A549 treated with DMSO at 1 μM for 4 hours (cell line): ENCODE data around the gene OR5AS1. TPM values are rescaled to one million over a fixed set of nuclear protein-coding genes. Genes with fewer than 3 reads are reported as not detected.

Experiments
- total RNA-seq: library from RNA; stranded (reverse); fragments of 200-300 nt; extraction: Qiagen RNA extraction; gene quantifications from 5 replicates; pipeline ENCODE4 v1.2.3, GENCODE V29; 2022; ENCODE audit warnings: low read depth

OR5AS1 gene
- not detected in 5 replicates for total RNA-seq

GRCh38 chr11:56027354-56027753, at the start of gene OR5AS1:
TSS of gene OR5AS1 (plus strand) at chr11:56027654. CDS start at chr11:56030419, 2,765 bp downstream.

DNA sequence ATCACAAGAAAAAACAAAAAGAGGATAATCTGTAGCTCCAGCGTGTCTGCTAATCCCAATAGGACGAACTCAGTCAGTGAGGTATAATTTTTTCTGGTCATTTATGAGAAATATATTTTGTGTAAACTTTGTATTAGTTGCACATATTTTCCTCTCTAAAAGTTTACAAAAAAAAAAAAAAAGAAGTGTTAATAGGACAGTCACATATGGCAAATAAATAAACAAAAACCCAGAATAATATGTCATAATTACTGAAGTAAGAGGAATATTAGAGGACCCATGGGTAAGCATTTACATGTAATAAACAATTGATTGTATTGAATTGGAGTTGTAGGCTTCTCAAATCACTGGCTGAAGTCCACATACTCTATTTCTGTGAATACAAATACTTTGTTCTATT, 32.9 kb upstream of the OR5AS1 start, which contains the start of gene OR5F1:
OR5F1 (minus strand) TSS at position 101 of the 400 bp plus-strand sequence; CDS start at position 101, 0 bp downstream.

Other genes starting within 250 kb of the OR5AS1 start
- gene OR5D14, start 232.1 kb upstream of the OR5AS1 start, total RNA-seq, result not detected in 5 replicates
- not detected in 5 replicates for gene OR5L1, start 216.3 kb upstream of the OR5AS1 start, total RNA-seq
- not detected in 5 replicates for gene OR5D18, start 208.0 kb upstream of the OR5AS1 start, total RNA-seq
- not detected in 5 replicates for gene OR5L2, start 200.4 kb upstream of the OR5AS1 start, total RNA-seq
- gene OR5D16, start 188.9 kb upstream of the OR5AS1 start, total RNA-seq, result not detected in 5 replicates
- gene TRIM51, start 144.4 kb upstream of the OR5AS1 start, total RNA-seq, result not detected in 5 replicates
- gene OR5W2, start 113.1 kb upstream of the OR5AS1 start, total RNA-seq, result not detected in 5 replicates
- not detected in 5 replicates for gene OR5I1, start 91.3 kb upstream of the OR5AS1 start, total RNA-seq
- not detected in 5 replicates for gene OR10AG1, start 57.7 kb upstream of the OR5AS1 start, total RNA-seq
- gene OR5F1, start 33.0 kb upstream of the OR5AS1 start, total RNA-seq, result not detected in 5 replicates
- not detected in 5 replicates for gene OR8I2, start 65.7 kb downstream of the OR5AS1 start, total RNA-seq
- gene OR8H2, start 76.0 kb downstream of the OR5AS1 start, total RNA-seq, result not detected in 5 replicates
- gene OR8H3, start 94.7 kb downstream of the OR5AS1 start, total RNA-seq, result not detected in 5 replicates
- gene OR8J3, start 112.5 kb downstream of the OR5AS1 start, total RNA-seq, result not detected in 5 replicates
- not detected in 5 replicates for gene OR8K5, start 132.7 kb downstream of the OR5AS1 start, total RNA-seq
- not detected in 5 replicates for gene OR5J2, start 149.0 kb downstream of the OR5AS1 start, total RNA-seq
- not detected in 5 replicates for gene OR5T2, start 206.6 kb downstream of the OR5AS1 start, total RNA-seq
- not detected in 5 replicates for gene OR5T3, start 224.6 kb downstream of the OR5AS1 start, total RNA-seq
- gene OR5T1, start 246.5 kb downstream of the OR5AS1 start, total RNA-seq, result not detected in 5 replicates